ENCODE data around the gene C16orf87. TPM values are rescaled to one million over a fixed set of nuclear protein-coding genes. Genes with fewer than 3 reads are reported as not detected.
"Not testable (repeated sequence)": the region's sequence is repeated elsewhere in the genome, so short reads cannot be mapped to it uniquely, and the experiment has no call there.

Gene C16orf87
- total RNA-seq, 2 experiments from 2014 or later, result 12.5 to 14.7 TPM

DNA sequence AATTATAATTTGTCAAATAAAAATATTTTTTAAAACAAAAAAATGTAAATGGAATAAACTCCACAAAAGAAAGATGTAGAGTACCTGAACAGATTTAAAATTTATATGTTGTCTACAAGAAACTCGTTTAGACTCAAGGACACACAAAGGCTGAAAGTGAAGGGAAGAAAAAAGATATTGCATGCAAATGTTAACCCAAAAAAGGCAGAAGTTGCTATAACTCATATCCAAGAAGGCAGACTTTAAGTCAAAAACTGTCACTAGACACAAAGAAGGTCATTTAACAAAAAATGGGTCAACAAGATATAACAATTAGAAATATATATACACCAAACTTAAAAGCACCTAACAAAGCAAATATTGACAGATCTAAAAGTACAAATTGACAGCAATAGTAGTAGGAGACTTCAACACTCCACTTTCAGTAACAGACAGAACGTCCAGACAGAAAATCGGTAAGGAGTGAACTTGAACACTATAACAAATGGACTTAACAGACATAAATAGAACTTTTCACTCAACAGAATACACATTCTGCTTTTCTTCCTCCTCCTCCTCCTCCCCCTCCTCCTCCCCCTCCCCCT, 42.0 kb downstream of the C16orf87 start:
- intact Hi-C loops (cut with micrococcal nuclease), result no loop called here
- Mint-ChIP-seq H3K27me3 (no peaks in the 10 kb centered on the region), H3K36me3 (ENCODE audit: low read depth) (peaks cover 6% of the 10 kb centered on the region), H3K27ac (no peak overlapping the region), H3K9me3 (peaks cover 13% of the 10 kb centered on the region), H3K4me3 (no peak overlapping the region), H3K4me1 (ENCODE audit: low read depth) (peaks cover 20% of the 10 kb centered on the region)
- ChIA-PET POLR2A (no interaction called here), CTCF (no interaction called here)
- TF ChIP-seq, protein P1, sequence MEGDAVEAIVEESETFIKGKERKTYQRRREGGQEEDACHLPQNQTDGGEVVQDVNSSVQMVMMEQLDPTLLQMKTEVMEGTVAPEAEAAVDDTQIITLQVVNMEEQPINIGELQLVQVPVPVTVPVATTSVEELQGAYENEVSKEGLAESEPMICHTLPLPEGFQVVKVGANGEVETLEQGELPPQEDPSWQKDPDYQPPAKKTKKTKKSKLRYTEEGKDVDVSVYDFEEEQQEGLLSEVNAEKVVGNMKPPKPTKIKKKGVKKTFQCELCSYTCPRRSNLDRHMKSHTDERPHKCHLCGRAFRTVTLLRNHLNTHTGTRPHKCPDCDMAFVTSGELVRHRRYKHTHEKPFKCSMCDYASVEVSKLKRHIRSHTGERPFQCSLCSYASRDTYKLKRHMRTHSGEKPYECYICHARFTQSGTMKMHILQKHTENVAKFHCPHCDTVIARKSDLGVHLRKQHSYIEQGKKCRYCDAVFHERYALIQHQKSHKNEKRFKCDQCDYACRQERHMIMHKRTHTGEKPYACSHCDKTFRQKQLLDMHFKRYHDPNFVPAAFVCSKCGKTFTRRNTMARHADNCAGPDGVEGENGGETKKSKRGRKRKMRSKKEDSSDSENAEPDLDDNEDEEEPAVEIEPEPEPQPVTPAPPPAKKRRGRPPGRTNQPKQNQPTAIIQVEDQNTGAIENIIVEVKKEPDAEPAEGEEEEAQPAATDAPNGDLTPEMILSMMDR (IDR thresholded peaks at IDR 0.05), result no peak
- no peak for DNase-seq
- no peak for ATAC-seq

DNA sequence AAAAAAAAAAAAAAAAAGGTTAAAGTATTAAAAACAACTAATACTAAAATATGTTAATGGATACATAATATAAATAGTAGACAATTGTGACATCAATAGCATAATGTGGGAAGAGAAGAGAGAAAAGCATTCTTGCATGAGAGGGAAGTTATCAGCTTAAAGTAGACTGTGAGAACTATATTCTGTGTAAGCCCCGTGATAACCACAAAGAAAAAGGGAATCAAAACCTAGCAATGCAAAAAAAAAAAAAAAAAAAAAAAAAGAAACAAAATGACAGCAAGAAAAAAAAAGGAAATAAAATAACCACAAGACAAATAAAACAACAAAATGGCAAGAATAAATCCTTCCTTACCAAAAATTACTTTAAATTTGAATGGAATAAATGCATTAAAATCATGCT, 43.1 kb downstream of the C16orf87 start:
- TF ChIP-seq, protein P1 (IDR thresholded peaks at IDR 0.05), result no peak
- no peaks in the 10 kb centered on the region for H3K27me3 Mint-ChIP-seq
- intact Hi-C loops (cut with micrococcal nuclease), result no loop called here
- no peak overlapping the region for H3K27ac Mint-ChIP-seq
- DNase-seq (no peak), ATAC-seq (no peak)
- ChIA-PET CTCF (no interaction called here), POLR2A (no interaction called here)
- H3K36me3 Mint-ChIP-seq (ENCODE audit: low read depth), result peaks cover 3% of the 10 kb centered on the region
- peaks cover 9% of the 10 kb centered on the region for H3K9me3 Mint-ChIP-seq
- no peak overlapping the region for H3K4me3 Mint-ChIP-seq
- H3K4me1 Mint-ChIP-seq (ENCODE audit: low read depth), result peaks cover 24% of the 10 kb centered on the region

DNA sequence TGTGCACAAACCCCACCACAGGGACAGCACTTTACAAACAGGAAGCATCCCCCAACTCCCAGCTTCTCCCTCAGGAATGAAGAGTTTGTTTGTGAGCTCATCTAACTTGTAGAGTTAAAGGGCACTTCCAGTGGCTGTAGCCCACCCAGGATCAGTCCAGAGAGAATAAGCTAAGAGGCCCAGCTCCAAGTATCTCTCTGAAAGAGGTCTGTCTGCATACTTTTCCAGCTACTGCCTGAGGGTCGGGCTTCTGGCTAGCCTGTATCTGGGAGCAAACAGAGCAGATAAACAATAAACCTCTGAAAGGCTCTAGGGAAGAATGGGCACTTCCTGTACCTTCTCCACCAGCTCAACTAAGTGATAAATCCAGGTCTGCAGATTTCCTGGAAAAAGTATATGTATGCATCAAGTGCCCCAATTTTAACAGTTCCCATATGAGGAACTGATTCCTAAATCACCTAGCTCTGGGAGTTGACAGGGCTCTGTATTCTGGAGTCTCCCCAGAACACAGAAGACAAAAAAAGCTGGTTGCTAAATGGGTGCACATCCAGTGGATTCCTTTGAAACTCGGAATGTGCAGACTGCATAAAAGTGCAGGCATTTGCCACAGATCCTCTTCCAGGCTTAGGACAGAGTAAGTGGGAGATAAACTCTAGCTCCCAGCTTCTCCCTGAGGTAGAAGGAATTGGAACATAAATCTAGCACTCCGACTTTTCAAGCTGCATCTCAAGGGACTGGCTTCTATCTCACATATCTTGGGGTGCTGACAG, 45.7 kb downstream of the C16orf87 start:
- intact Hi-C loops (cut with micrococcal nuclease), result no loop called here
- ATAC-seq, result no peak
- peaks cover 9% of the 10 kb centered on the region for H3K9me3 Mint-ChIP-seq
- TF ChIP-seq, protein P1 (IDR thresholded peaks at IDR 0.05), result no peak
- H3K27me3 Mint-ChIP-seq, result no peaks in the 10 kb centered on the region
- ChIA-PET POLR2A (interaction anchor here (0.6 kb wide), 1 partner anchor 71 kb away, joined by 3 read pairs; no protein-coding TSS in a partner anchor), CTCF (interaction anchor here (1.1 to 1.6 kb wide), 2 partner anchors 69 to 123 kb away, joined by 3 to 6 read pairs; no protein-coding TSS in a partner anchor)
- no peak for DNase-seq
- H3K4me1 Mint-ChIP-seq (ENCODE audit: low read depth), result peaks cover 15% of the 10 kb centered on the region
- H3K27ac Mint-ChIP-seq, result no peak overlapping the region
- H3K4me3 Mint-ChIP-seq, result no peak overlapping the region
- peaks cover 2% of the 10 kb centered on the region for H3K36me3 Mint-ChIP-seq (ENCODE audit: low read depth)

DNA sequence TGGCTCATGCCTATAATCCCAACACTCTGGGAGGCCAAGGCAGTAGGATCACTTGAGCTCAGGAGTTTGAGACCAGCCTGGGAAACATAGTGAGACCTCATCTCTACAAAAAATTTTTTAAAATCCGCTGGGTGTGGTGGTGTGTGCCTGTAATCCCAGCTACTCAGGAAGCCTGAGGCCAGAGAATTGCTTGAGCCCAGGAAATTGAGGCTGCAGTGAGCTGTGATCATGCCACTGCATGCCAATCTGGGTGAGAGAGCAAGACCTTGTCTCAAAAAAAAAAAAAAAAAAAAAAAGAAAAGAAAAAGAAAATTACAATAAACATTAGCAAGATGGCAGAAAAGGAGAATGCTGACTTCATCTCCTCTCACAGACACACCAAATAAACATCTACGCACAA, 46.4 kb downstream of the C16orf87 start:
- ChIA-PET CTCF (interaction anchor here (1.6 kb wide), 1 partner anchor 69 kb away, joined by 6 read pairs; no protein-coding TSS in a partner anchor), POLR2A (interaction anchor here (0.6 kb wide), 1 partner anchor 71 kb away, joined by 3 read pairs; no protein-coding TSS in a partner anchor)
- H3K9me3 Mint-ChIP-seq; ATAC-seq; H3K36me3 Mint-ChIP-seq (ENCODE audit: low read depth); DNase-seq; H3K4me3 Mint-ChIP-seq; H3K27ac Mint-ChIP-seq; intact Hi-C loops (cut with micrococcal nuclease); H3K27me3 Mint-ChIP-seq: not testable (repeated sequence)
- peaks cover 11% of the 10 kb centered on the region for H3K4me1 Mint-ChIP-seq (ENCODE audit: low read depth)

DNA sequence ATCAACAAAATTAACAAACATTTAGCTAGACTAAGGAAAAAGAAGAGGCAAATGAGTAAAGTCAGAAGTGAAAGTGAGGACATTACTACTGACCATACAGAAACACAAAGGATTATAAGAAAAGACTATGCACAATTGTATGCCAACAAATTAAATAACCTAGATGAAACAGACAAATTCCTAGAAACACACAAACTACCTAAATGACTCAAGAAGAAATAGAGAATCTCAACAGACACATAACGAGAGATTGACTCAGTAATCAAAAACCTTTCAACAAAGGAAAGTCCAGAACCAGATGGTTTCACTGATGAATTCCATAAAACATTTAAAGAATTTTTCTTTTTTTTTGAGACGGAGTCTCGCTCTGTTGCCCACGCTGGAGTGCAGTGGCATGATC, 47.2 kb downstream of the C16orf87 start:
- no peaks in the 10 kb centered on the region for H3K27me3 Mint-ChIP-seq
- intact Hi-C loops (cut with micrococcal nuclease), result no loop called here
- no peak overlapping the region for H3K27ac Mint-ChIP-seq
- no peak for DNase-seq
- H3K4me3 Mint-ChIP-seq, result no peak overlapping the region
- H3K4me1 Mint-ChIP-seq (ENCODE audit: low read depth), result peaks cover 7% of the 10 kb centered on the region
- H3K9me3 Mint-ChIP-seq, result peaks cover 9% of the 10 kb centered on the region
- POLR2A ChIA-PET, result no interaction called here
- H3K36me3 Mint-ChIP-seq (ENCODE audit: low read depth), result no peaks in the 10 kb centered on the region
- no peak for ATAC-seq
- TF ChIP-seq, protein P1 (IDR thresholded peaks at IDR 0.05), result no peak
- CTCF ChIA-PET, result no interaction called here

All from activated CD8-positive, alpha-beta T cell treated with anti-CD3 and anti-CD28 coated beads for 36 hours (primary cell).